SK-MEL-5 (cell line): ENCODE results near the gene CDH26. TPM values are rescaled to one million over a fixed set of nuclear protein-coding genes. Genes with fewer than 3 reads are reported as not detected.

Source experiments
- DNase-seq: peaks from one replicate; pipeline ENCODE4 v3.0.0-alpha.2; 2016; ENCODE audit warnings: low read depth, low spot score
- in situ Hi-C: cut with HindIII; loops from 2 replicates; pipeline ENCODE4 v1.10.0; 2016; ENCODE audit warnings: low sequenced_read_pairs, high pct_unique_total_duplicates, low pct_unique_long_range_greater_than_20kb
- total RNA-seq: library from RNA; depleted of rRNA; stranded (reverse); fragments of >200 nt; shearing (Covaris generic); gene quantifications from 2 replicates; pipeline ENCODE4 v1.2.3, GENCODE V29; 2014

The CDH26 gene
- total RNA-seq, 1 experiment from 2014 or later: 0.45 TPM

GRCh38 chr20:60000271-60001042, 42.2 kb downstream of the CDH26 start:
- peak; percentile 11 for DNase-seq
- in situ Hi-C loops: no loop called here

GRCh38 chr20:60001108-60001507, 42.9 kb downstream of the CDH26 start:
- in situ Hi-C loops: no loop called here
- no peak for DNase-seq

- DNase-seq: no peak
- in situ Hi-C loops: no loop called here
Observed at GRCh38 chr20:60003776-60004175, 45.6 kb downstream of the CDH26 start.

GRCh38 chr20:60006261-60006660, 48.0 kb downstream of the CDH26 start:
- DNase-seq: no peak
- in situ Hi-C loops: no loop called here

- in situ Hi-C loops: no loop called here
- DNase-seq: no peak
Observed at GRCh38 chr20:60007464-60007863, 49.2 kb downstream of the CDH26 start.

GRCh38 chr20:60008130-60008808, 50.0 kb downstream of the CDH26 start:
- in situ Hi-C loops: no loop called here
- DNase-seq: no peak

GRCh38 chr20:60009318-60009717, 51.1 kb downstream of the CDH26 start:
- DNase-seq: no peak
- in situ Hi-C loops: no loop called here

- DNase-seq: peak; percentile 56
- in situ Hi-C loops: no loop called here
Observed at GRCh38 chr20:60009826-60010616, 51.8 kb downstream of the CDH26 start.

GRCh38 chr20:60010689-60011458, 52.7 kb downstream of the CDH26 start:
- DNase-seq: no peak
- in situ Hi-C loops: no loop called here

GRCh38 chr20:60011512-60012507, 53.6 kb downstream of the CDH26 start:
- in situ Hi-C loops: no loop called here
- DNase-seq: no peak

- no peak for DNase-seq
- in situ Hi-C loops: no loop called here
Observed at GRCh38 chr20:60013296-60014139, 55.3 kb downstream of the CDH26 start.

- no peak for DNase-seq
- in situ Hi-C loops: no loop called here
Observed at GRCh38 chr20:60016406-60016805, 58.2 kb downstream of the CDH26 start.

- in situ Hi-C loops: no loop called here
Observed at GRCh38 chr20:60020251-60020650, 62.0 kb downstream of the CDH26 start.

GRCh38 chr20:60021104-60021503, 62.9 kb downstream of the CDH26 start:
- in situ Hi-C loops: no loop called here

More at GRCh38 chr20:60020251-60020650, 62.0 kb downstream of the CDH26 start:
- no peak for DNase-seq

GRCh38 chr20:60022849-60023248, 64.6 kb downstream of the CDH26 start:
- in situ Hi-C loops: no loop called here
- no peak for DNase-seq

More at GRCh38 chr20:60021104-60021503, 62.9 kb downstream of the CDH26 start:
- DNase-seq: peak; percentile 73

GRCh38 chr20:60024245-60024644, 66.0 kb downstream of the CDH26 start:
- no peak for DNase-seq

More at GRCh38 chr20:60024245-60024644, 66.0 kb downstream of the CDH26 start:
- in situ Hi-C loops: no loop called here
